Breast epithelium (tissue), 3 donors: ENCODE results near the gene PPP6R3.

Source experiments
- CTCF ChIP-seq, 3 donors: fragments of 450-650 bp; IDR thresholded peaks; one replicate each; pipeline ENCODE4 v1.5.1; 2016 to 2017; ENCODE audit warnings: antibody characterized with exemption in 3 of 3, mild to moderate bottlenecking in 3 of 3, moderate library complexity in 3 of 3
- POLR2AphosphoS5 ChIP-seq, 3 donors: sonication (generic); formaldehyde crosslinking; IDR thresholded peaks; one replicate each; pipeline ENCODE4 v1.6.1; 2017; ENCODE audit warnings: antibody characterized with exemption in 3 of 3

DNA sequence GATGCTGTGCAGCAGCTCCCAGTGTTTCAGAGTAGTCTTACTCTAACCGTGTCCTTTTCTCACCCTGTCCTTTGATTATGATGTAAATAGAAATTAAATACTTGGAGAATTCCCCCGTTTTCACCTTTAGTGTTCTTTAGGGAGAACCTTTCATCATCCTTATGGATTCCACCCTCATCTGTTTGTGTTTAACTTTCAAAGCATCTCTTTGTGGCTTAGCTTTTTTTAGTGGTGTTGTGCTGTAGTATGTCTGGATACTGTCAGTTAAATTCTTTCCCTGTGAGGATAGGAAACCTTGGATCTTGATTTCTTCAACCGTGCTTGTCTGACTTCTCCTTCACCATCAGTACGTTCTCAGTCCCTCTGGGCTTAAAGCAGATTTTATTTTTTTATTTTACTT lies 48.5 kb downstream of the PPP6R3 start:
- no peak for TF ChIP-seq POLR2AphosphoS5 (IDR thresholded peaks at IDR 0.05)
- no peak for TF ChIP-seq CTCF (IDR thresholded peaks at IDR 0.05)
